Measurements from ENCODE around the gene SLC16A5. TPM values are rescaled to one million over a fixed set of nuclear protein-coding genes. Genes with fewer than 3 reads are reported as not detected.

SLC16A5 gene
- total RNA-seq, 4 donors from 2014 or later: 1.5 to 7.9 (median 6.9) TPM

GRCh38 chr17:75111777-75112335, 24.1 kb downstream of the SLC16A5 start:
- Histone ChIP-seq H3K4me3 (no peak overlapping the region), H3K36me3 (no peaks in the 10 kb centered on the region), H3K4me1 (peaks cover 16 to 34% of the 10 kb centered on the region in 2 donors), H3K27ac (no peak overlapping the region), H3K27me3 (no peaks in the 10 kb centered on the region), H3K9me3 (no peaks in the 10 kb centered on the region)
- in situ Hi-C loops (cut with MboI; ENCODE audit: low sequenced_read_pairs in 4 of 4) (loop anchor here (5.0 to 10.0 kb wide), 3 partner anchors 63 to 93 kb away; partner anchors contain the start of gene NUP85 (in 3 of the 4)), intact Hi-C loops (cut with DNase I; ENCODE audit: low total_unique reads) (loop anchor here (2.0 kb wide), 1 partner anchor 51 kb away; no protein-coding TSS in a partner anchor)
- DNase-seq (no peak), ATAC-seq (no peak)
- TF ChIP-seq CTCF (IDR thresholded peaks at IDR 0.05 in 4 of 5, conservative IDR thresholded peaks at IDR 0.05 in 1 of 5) (no peak), POLR2A (IDR thresholded peaks at IDR 0.05) (no peak)

GRCh38 chr17:75113798-75114551, 26.2 kb downstream of the SLC16A5 start:
- intact Hi-C loops (cut with DNase I; ENCODE audit: low total_unique reads) (loop anchor here (1.0 kb wide), 3 partner anchors 17 to 87 kb away; partner anchors contain the start of gene NT5C), in situ Hi-C loops (cut with MboI; ENCODE audit: low sequenced_read_pairs in 4 of 4) (loop anchor here (5.0 to 10.0 kb wide), 3 partner anchors 61 to 91 kb away; partner anchors contain the start of gene NUP85 (in 3 of the 4))
- H3K27ac ChIP-seq: peak overlapping the region; percentile 77 to 86 (median 82)
- TF ChIP-seq CTCF (IDR thresholded peaks at IDR 0.05 in 4 of 5, conservative IDR thresholded peaks at IDR 0.05 in 1 of 5) (peak; percentile 96 to 97 (median 97)), POLR2A (IDR thresholded peaks at IDR 0.05) (no peak)
- peak overlapping the region; percentile 52 to 75 (median 65) for H3K4me3 ChIP-seq
- no peaks in the 10 kb centered on the region for H3K27me3 ChIP-seq
- peaks cover 16 to 34% of the 10 kb centered on the region in 2 donors for H3K4me1 ChIP-seq
- no peaks in the 10 kb centered on the region for H3K9me3 ChIP-seq
- H3K36me3 ChIP-seq: no peaks in the 10 kb centered on the region
- peak; percentile 85 to 86 for DNase-seq
- peak; percentile 91 to 93 for ATAC-seq

DNA sequence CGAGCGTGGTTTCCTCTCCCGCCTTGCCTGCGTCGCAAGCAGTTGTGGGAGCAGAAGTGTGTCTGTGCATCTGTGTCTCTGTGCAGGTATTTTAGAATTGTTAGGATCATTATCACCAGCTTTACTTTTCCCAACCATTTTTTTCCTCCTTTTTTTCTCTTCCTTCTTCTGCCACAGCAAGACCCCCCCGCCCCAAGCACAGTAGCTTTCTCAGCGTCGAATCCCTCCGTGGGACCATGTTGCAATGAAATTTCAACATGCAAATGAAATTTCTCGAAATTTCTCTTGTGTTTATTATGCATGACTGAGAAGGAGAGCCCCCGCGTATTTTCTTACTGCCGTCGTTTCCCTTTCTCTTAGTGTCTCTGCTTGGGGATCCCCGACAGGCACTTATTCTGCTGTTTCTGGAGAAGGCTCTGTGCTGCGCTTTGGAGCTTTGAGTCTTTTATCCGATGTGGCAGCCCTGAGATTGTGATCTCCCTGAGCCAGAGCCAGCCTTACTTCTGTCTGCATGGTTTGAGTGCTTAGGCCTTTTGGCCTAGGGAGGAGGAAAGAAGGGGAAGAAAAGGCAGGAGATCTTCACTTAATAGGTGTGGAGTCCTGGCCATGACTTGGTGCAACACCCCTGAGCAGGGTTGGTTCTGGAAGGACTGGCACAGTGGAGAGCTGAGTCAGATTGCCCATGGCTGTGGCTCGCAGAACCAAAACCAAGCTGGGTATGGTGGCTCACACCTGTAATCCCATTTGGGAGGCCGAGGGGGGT, 27.0 kb downstream of the SLC16A5 start:
- DNase-seq (no peak), ATAC-seq (no peak)
- Histone ChIP-seq H3K27me3 (no peaks in the 10 kb centered on the region), H3K36me3 (no peaks in the 10 kb centered on the region), H3K4me3 (peak overlapping the region; percentile 52 to 75 (median 65)), H3K27ac (peak overlapping the region; percentile 77 to 86 (median 82)), H3K9me3 (no peaks in the 10 kb centered on the region), H3K4me1 (peaks cover 11 to 28% of the 10 kb centered on the region in 2 donors)
- in situ Hi-C loops (cut with MboI; ENCODE audit: low sequenced_read_pairs in 4 of 4) (loop anchor here (5.0 to 10.0 kb wide), 3 partner anchors 60 to 90 kb away; partner anchors contain the start of gene NUP85 (in 3 of the 4)), intact Hi-C loops (cut with DNase I; ENCODE audit: low total_unique reads) (loop anchor here (1.0 kb wide), 4 partner anchors 17 to 156 kb away; partner anchors contain the start of gene NT5C)
- no peak for TF ChIP-seq POLR2A (IDR thresholded peaks at IDR 0.05)
- TF ChIP-seq CTCF (IDR thresholded peaks at IDR 0.05 in 4 of 5, conservative IDR thresholded peaks at IDR 0.05 in 1 of 5): no peak

DNA sequence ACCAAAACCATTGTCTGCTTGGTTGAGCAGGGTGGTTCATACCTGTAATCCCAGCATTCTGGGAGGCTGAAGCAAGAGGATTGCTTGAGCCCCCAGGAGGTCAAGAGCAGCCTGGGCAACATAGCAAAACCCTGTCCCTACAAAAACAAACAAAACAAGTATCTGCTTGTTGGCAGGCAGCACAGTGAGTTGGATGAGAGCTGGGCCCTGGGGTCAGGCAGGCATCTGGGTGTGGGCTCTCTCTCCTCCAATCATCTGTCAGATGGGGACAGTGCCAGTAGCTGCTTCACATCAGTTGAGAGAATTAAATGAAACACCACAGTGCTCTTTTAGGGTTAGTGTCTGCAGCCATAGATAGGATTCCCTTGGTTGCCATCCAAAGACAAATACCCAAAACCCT, 27.8 kb downstream of the SLC16A5 start:
- TF ChIP-seq CTCF (IDR thresholded peaks at IDR 0.05 in 4 of 5, conservative IDR thresholded peaks at IDR 0.05 in 1 of 5) (no peak), POLR2A (IDR thresholded peaks at IDR 0.05) (no peak)
- intact Hi-C loops (cut with DNase I; ENCODE audit: low total_unique reads) (loop anchor here (1.0 kb wide), 1 partner anchor 155 kb away; no protein-coding TSS in a partner anchor), in situ Hi-C loops (cut with MboI; ENCODE audit: low sequenced_read_pairs in 4 of 4) (loop anchor here (10.0 kb wide), 2 partner anchors 59 to 89 kb away; partner anchors contain the start of gene NUP85 (in 3 of the 4))
- Histone ChIP-seq H3K4me3 (no peak overlapping the region), H3K36me3 (no peaks in the 10 kb centered on the region), H3K27me3 (no peaks in the 10 kb centered on the region), H3K9me3 (no peaks in the 10 kb centered on the region), H3K27ac (no peak overlapping the region), H3K4me1 (peaks cover 11 to 22% of the 10 kb centered on the region in 2 donors)
- no peak for ATAC-seq
- DNase-seq: no peak
